ENCODE data around the gene KCNIP4. TPM values are rescaled to one million over a fixed set of nuclear protein-coding genes. Genes with fewer than 3 reads are reported as not detected.

KCNIP4 gene
- total and polyA plus RNA-seq, 10 of the 15 experiments (the other 5 are each of a cell fraction or from before 2014, with no cell fraction given): 0.03 to 0.23 (median 0.13) TPM; not detected in 7

DNA sequence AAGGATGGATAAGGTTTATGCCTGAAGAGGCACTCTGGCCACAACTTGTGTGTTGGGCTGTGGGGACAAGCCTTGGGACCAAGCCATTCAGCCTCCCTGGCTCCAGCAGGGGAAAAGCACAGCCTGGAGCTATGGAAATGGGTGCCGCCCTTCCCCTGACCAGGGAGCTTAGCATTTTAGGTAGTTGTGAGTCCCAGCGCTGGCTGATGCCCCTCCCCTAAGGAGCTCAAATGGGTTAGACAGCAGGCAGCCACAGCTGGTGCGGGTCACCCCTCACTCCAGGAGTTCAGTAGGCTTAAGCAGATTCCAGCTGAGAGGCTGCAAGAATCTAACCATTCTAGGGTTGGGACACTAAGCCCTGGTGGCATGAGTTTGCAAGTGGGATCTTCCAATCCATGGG lies 172.9 kb downstream of the KCNIP4 start:
- WGBS (ENCODE audit: insufficient coverage, insufficient replicate concordance, low lambda C conversion rate, missing lambda C conversion rate): 31% methylated on average over 3 of the region's 3 CpGs
- no TSS peak for BruUV-seq (replicated peaks)
- DNase-seq (ENCODE audit: low read depth, low spot score) (no peak), ATAC-seq (no peak), FAIRE-seq (no peak)
- H4K20me1 ChIP-seq (ENCODE audit: control insufficient read depth, insufficient read depth): no peaks in the 10 kb centered on the region
- TF ChIP-seq NFYA (IDR thresholded peaks at IDR 0.05; ENCODE audit: borderline replicate concordance, low read depth, low read length) (no peak), SMAD5 (IDR thresholded peaks at IDR 0.05; ENCODE audit: low read depth) (no peak), KLF5 (IDR thresholded peaks at IDR 0.05; ENCODE audit: partially characterized antibody) (no peak), ASH2L (IDR thresholded peaks at IDR 0.05; ENCODE audit: borderline replicate concordance, low read depth) (no peak), CHD2 (IDR thresholded peaks at IDR 0.05; ENCODE audit: borderline replicate concordance, low read depth, low read length) (no peak), IKZF1 (conservative IDR thresholded peaks at IDR 0.05) (no peak), MEF2B (IDR thresholded peaks at IDR 0.05; ENCODE audit: partially characterized antibody, poor library complexity, severe bottlenecking) (no peak), STAT1 (conservative IDR thresholded peaks at IDR 0.05) (no peak), PML (IDR thresholded peaks at IDR 0.05; ENCODE audit: low read length) (no peak), NR2C2 (IDR thresholded peaks at IDR 0.05; ENCODE audit: borderline replicate concordance, control insufficient read depth, insufficient read length, low read depth) (no peak), TCF7 (IDR thresholded peaks at IDR 0.05; ENCODE audit: borderline replicate concordance) (no peak), SP1 (IDR thresholded peaks at IDR 0.05; ENCODE audit: low read depth, low read length) (no peak), FOXM1 (IDR thresholded peaks at IDR 0.05; ENCODE audit: low read depth, low read length) (no peak), MYC (IDR thresholded peaks at IDR 0.05; ENCODE audit: insufficient read depth, insufficient read length, insufficient replicate concordance, low read length, severe bottlenecking) (no peak), POLR2AphosphoS5 (IDR thresholded peaks at IDR 0.05; ENCODE audit: low read length) (no peak), CBX5 (IDR thresholded peaks at IDR 0.05; ENCODE audit: low read depth) (no peak), SREBF1 (IDR thresholded peaks at IDR 0.05; ENCODE audit: low read length) (no peak)
- TF ChIP-seq, protein P1, sequence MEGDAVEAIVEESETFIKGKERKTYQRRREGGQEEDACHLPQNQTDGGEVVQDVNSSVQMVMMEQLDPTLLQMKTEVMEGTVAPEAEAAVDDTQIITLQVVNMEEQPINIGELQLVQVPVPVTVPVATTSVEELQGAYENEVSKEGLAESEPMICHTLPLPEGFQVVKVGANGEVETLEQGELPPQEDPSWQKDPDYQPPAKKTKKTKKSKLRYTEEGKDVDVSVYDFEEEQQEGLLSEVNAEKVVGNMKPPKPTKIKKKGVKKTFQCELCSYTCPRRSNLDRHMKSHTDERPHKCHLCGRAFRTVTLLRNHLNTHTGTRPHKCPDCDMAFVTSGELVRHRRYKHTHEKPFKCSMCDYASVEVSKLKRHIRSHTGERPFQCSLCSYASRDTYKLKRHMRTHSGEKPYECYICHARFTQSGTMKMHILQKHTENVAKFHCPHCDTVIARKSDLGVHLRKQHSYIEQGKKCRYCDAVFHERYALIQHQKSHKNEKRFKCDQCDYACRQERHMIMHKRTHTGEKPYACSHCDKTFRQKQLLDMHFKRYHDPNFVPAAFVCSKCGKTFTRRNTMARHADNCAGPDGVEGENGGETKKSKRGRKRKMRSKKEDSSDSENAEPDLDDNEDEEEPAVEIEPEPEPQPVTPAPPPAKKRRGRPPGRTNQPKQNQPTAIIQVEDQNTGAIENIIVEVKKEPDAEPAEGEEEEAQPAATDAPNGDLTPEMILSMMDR (IDR thresholded peaks at IDR 0.05 in 2 of 3, conservative IDR thresholded peaks at IDR 0.05 in 1 of 3; ENCODE audit: control insufficient read depth in 2 of 3, extremely low read depth in 1 of 3, insufficient read depth in 1 of 3, low read depth in 3 of 3, low read length in 3 of 3): no peak
- TF ChIP-seq, protein P2, sequence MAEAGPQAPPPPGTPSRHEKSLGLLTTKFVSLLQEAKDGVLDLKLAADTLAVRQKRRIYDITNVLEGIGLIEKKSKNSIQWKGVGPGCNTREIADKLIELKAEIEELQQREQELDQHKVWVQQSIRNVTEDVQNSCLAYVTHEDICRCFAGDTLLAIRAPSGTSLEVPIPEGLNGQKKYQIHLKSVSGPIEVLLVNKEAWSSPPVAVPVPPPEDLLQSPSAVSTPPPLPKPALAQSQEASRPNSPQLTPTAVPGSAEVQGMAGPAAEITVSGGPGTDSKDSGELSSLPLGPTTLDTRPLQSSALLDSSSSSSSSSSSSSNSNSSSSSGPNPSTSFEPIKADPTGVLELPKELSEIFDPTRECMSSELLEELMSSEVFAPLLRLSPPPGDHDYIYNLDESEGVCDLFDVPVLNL (IDR thresholded peaks at IDR 0.05; ENCODE audit: low read depth, low read length): no peak
- TF ChIP-seq, protein P3, sequence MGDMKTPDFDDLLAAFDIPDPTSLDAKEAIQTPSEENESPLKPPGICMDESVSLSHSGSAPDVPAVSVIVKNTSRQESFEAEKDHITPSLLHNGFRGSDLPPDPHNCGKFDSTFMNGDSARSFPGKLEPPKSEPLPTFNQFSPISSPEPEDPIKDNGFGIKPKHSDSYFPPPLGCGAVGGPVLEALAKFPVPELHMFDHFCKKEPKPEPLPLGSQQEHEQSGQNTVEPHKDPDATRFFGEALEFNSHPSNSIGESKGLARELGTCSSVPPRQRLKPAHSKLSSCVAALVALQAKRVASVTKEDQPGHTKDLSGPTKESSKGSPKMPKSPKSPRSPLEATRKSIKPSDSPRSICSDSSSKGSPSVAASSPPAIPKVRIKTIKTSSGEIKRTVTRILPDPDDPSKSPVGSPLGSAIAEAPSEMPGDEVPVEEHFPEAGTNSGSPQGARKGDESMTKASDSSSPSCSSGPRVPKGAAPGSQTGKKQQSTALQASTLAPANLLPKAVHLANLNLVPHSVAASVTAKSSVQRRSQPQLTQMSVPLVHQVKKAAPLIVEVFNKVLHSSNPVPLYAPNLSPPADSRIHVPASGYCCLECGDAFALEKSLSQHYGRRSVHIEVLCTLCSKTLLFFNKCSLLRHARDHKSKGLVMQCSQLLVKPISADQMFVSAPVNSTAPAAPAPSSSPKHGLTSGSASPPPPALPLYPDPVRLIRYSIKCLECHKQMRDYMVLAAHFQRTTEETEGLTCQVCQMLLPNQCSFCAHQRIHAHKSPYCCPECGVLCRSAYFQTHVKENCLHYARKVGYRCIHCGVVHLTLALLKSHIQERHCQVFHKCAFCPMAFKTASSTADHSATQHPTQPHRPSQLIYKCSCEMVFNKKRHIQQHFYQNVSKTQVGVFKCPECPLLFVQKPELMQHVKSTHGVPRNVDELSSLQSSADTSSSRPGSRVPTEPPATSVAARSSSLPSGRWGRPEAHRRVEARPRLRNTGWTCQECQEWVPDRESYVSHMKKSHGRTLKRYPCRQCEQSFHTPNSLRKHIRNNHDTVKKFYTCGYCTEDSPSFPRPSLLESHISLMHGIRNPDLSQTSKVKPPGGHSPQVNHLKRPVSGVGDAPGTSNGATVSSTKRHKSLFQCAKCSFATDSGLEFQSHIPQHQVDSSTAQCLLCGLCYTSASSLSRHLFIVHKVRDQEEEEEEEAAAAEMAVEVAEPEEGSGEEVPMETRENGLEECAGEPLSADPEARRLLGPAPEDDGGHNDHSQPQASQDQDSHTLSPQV (IDR thresholded peaks at IDR 0.05): no peak
- H3K79me2 ChIP-seq (ENCODE audit: control insufficient read depth, insufficient read depth, low read length): no peaks in the 10 kb centered on the region
- CTCF ChIA-PET: no interaction called here
- POLR2A ChIA-PET: no interaction called here
- H3K4me3 ChIP-seq: no peak overlapping the region
- intact Hi-C loops (cut with micrococcal nuclease; ENCODE audit: unreplicated experiment): no loop called here
- no peaks in the 10 kb centered on the region for H3K27me3 ChIP-seq (replicated peaks in 1 of 2; ENCODE audit: control insufficient read depth in 2 of 2, insufficient read depth in 2 of 2, low read length in 1 of 2)
- no peaks in the 10 kb centered on the region for H3K4me1 ChIP-seq (ENCODE audit: control insufficient read depth, insufficient read depth, low read length)
- H3K9me3 ChIP-seq (replicated peaks; ENCODE audit: control insufficient read depth, insufficient read depth, low read length): no peaks in the 10 kb centered on the region
- H3K27ac ChIP-seq (ENCODE audit: control insufficient read depth, insufficient read depth): no peak overlapping the region
- no peak overlapping the region for H2AFZ ChIP-seq (ENCODE audit: control insufficient read depth, low read depth, low read length)
- H3K4me2 ChIP-seq (ENCODE audit: control insufficient read depth, insufficient read depth): no peak overlapping the region
- H3K36me3 ChIP-seq (ENCODE audit: control insufficient read depth in 2 of 2, insufficient read depth in 2 of 2, low read length in 1 of 2): no peaks in the 10 kb centered on the region
- in situ Hi-C loops (cut with MboI): no loop called here
- SMC1A ChIA-PET (ENCODE audit: uncharacterized antibody, unreplicated experiment): no interaction called here
- RAD21 ChIA-PET (ENCODE audit: unreplicated experiment): interaction anchor here (1.1 kb wide), 1 partner anchor 15 kb away, joined by 3 read pairs; no protein-coding TSS in a partner anchor
- H3K9ac ChIP-seq (ENCODE audit: control insufficient read depth, insufficient read depth, low read length): no peak overlapping the region

Data from GM12878 (cell line).